ENCODE measurements around the gene PRLR.

GRCh38 chr5:35009019-35009418 lies 221.3 kb downstream of the PRLR start:
- TF ChIP-seq HDAC6 (IDR thresholded peaks at IDR 0.05; ENCODE audit: unreplicated experiment) (no peak), TCF12 (IDR thresholded peaks at IDR 0.05; ENCODE audit: low read depth, low read length) (no peak), REST (IDR thresholded peaks at IDR 0.05; ENCODE audit: low read depth, low read length) (no peak), ZNF207 (IDR thresholded peaks at IDR 0.05; ENCODE audit: borderline replicate concordance) (no peak), CEBPB (IDR thresholded peaks at IDR 0.05; ENCODE audit: borderline replicate concordance in 1 of 2, low read depth in 2 of 2, low read length in 2 of 2) (no peak), EZH2 (IDR thresholded peaks at IDR 0.05; ENCODE audit: borderline replicate concordance, control insufficient read depth, low read depth, low read length) (no peak)
- TF ChIP-seq, protein P1, sequence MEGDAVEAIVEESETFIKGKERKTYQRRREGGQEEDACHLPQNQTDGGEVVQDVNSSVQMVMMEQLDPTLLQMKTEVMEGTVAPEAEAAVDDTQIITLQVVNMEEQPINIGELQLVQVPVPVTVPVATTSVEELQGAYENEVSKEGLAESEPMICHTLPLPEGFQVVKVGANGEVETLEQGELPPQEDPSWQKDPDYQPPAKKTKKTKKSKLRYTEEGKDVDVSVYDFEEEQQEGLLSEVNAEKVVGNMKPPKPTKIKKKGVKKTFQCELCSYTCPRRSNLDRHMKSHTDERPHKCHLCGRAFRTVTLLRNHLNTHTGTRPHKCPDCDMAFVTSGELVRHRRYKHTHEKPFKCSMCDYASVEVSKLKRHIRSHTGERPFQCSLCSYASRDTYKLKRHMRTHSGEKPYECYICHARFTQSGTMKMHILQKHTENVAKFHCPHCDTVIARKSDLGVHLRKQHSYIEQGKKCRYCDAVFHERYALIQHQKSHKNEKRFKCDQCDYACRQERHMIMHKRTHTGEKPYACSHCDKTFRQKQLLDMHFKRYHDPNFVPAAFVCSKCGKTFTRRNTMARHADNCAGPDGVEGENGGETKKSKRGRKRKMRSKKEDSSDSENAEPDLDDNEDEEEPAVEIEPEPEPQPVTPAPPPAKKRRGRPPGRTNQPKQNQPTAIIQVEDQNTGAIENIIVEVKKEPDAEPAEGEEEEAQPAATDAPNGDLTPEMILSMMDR (IDR thresholded peaks at IDR 0.05 in 2 of 3, conservative IDR thresholded peaks at IDR 0.05 in 1 of 3; ENCODE audit: control insufficient read depth in 2 of 3, extremely low read depth in 1 of 3, insufficient read depth in 1 of 3, low read depth in 3 of 3, low read length in 3 of 3), result no peak
